ENCODE results near the gene SLC7A14. TPM values are rescaled to one million over a fixed set of nuclear protein-coding genes. Genes with fewer than 3 reads are reported as not detected.

Gene SLC7A14
- total RNA-seq, 1 donor from 2014 or later, result not detected

DNA sequence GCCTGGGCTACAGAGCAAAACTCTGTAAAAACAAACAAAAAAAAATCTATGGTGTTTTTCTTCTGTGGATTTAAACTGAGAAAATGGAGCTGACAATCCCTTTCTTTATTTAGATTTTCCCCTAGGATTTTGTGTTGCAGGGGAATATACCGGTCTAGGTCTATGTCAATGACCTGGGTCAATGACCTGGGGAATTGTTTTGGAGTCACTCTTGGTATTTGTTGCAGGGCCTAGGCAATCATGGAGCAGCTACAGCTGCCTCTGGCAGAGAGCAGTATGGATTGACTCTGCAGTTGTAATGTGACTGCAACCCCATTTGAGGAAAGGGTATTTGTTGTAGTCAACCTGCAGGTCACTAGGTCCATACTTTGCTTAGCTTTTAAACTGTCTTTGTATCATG, 37.6 kb upstream of the SLC7A14 start:
- H3K36me3 Mint-ChIP-seq, result peaks cover 2% of the 10 kb centered on the region
- no peak overlapping the region for H3K4me2 ChIP-seq
- no peak overlapping the region for H2AFZ ChIP-seq (replicated peaks)
- H4K20me1 ChIP-seq (ENCODE audit: low read depth), result no peaks in the 10 kb centered on the region
- no peak overlapping the region for H3K4me3 ChIP-seq
- no peak for DNase-seq (ENCODE audit: low spot score)
- H3K4me1 ChIP-seq, result no peaks in the 10 kb centered on the region
- no peaks in the 10 kb centered on the region for H3F3A ChIP-seq (ENCODE audit: low read depth)
- H3K9me3 ChIP-seq (ENCODE audit: low read depth), result no peaks in the 10 kb centered on the region
- H3K27ac Mint-ChIP-seq, result no peak overlapping the region
- H3K4me3 Mint-ChIP-seq, result no peak overlapping the region
- TF ChIP-seq, protein P1, sequence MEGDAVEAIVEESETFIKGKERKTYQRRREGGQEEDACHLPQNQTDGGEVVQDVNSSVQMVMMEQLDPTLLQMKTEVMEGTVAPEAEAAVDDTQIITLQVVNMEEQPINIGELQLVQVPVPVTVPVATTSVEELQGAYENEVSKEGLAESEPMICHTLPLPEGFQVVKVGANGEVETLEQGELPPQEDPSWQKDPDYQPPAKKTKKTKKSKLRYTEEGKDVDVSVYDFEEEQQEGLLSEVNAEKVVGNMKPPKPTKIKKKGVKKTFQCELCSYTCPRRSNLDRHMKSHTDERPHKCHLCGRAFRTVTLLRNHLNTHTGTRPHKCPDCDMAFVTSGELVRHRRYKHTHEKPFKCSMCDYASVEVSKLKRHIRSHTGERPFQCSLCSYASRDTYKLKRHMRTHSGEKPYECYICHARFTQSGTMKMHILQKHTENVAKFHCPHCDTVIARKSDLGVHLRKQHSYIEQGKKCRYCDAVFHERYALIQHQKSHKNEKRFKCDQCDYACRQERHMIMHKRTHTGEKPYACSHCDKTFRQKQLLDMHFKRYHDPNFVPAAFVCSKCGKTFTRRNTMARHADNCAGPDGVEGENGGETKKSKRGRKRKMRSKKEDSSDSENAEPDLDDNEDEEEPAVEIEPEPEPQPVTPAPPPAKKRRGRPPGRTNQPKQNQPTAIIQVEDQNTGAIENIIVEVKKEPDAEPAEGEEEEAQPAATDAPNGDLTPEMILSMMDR (IDR thresholded peaks at IDR 0.05), result no peak
- TF ChIP-seq EZH2phosphoT487 (IDR thresholded peaks at IDR 0.05) (no peak), EZH2 (IDR thresholded peaks at IDR 0.05) (no peak)
- H3K27me3 ChIP-seq, result no peaks in the 10 kb centered on the region
- H3K36me3 ChIP-seq, result no peaks in the 10 kb centered on the region
- H3K9me3 Mint-ChIP-seq, result peaks cover 20% of the 10 kb centered on the region
- H3K27me3 Mint-ChIP-seq (ENCODE audit: insufficient read depth, low read depth), result no peaks in the 10 kb centered on the region
- H3K9ac ChIP-seq, result no peak overlapping the region
- H3K27ac ChIP-seq, result no peak overlapping the region
- peaks cover 4% of the 10 kb centered on the region for H3K4me1 Mint-ChIP-seq
- no peaks in the 10 kb centered on the region for H3K79me2 ChIP-seq (ENCODE audit: low read depth)

DNA sequence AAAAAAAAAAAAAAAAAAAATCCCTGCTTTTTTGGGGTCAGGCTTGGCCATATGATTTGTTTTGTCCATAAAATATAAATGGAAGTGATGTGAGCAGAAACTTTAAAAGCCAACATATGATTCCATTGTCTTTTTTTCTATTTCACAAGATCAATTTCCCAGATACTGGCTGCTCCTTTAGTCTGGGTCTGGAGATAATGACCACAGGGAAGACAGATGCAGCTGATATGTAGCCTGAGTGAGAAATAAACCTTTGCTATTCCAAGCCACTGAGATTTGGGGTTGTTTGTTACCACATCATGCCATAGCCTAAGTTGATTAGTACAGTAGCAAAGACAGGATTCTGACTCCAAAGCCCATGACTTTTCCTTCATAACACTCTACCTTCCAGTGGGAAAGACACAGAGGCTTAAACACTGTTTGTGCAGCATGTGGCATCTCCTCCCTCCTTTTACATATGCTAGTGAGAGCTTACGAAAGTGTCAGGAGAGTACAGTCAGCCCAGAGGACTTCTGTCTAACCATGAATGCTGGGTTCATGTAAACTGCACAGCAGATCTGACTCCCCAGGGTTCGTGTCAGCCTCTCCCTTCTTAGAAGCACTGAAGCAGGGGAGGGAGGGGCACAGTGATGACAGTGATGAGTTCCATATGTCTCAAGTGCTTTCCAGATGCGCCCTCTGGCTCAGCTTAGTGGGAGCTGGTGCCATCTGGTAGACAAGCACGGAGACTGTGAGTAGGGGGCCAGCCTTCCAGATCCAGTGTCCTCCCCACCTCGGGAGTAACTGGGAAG, 36.7 kb upstream of the SLC7A14 start:
- H4K20me1 ChIP-seq (ENCODE audit: low read depth), result no peaks in the 10 kb centered on the region
- H3K9ac ChIP-seq, result no peak overlapping the region

DNA sequence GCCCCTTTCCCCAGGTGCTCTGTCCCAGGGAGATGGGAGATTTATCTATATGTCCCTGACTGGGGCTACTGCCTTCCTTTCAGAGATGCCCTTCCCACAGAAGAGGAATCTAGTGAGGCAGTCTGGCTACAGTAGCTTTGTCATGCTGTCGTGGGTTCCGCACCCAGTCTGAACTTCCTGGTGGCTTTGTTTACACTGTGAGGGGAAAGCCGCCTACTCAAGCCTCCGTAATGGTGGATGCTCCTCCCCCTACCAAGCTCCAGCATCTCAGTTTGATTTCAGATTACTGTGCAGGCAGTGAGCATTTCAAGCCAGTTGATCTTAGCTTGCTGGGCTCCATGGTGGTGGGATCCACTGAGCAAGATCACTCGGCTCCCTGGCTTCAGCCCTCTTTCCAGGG, 35.4 kb upstream of the SLC7A14 start:
- Histone ChIP-seq H3K79me2 (ENCODE audit: low read depth) (no peaks in the 10 kb centered on the region), H3K4me1 (no peaks in the 10 kb centered on the region), H3K27ac (no peak overlapping the region), H3K9me3 (ENCODE audit: low read depth) (no peaks in the 10 kb centered on the region), H3K36me3 (no peaks in the 10 kb centered on the region), H4K20me1 (ENCODE audit: low read depth) (no peaks in the 10 kb centered on the region), H3F3A (ENCODE audit: low read depth) (no peaks in the 10 kb centered on the region), H3K4me2 (no peak overlapping the region), H3K9ac (no peak overlapping the region), H2AFZ (replicated peaks) (no peak overlapping the region), H3K27me3 (no peaks in the 10 kb centered on the region), H3K4me3 (no peak overlapping the region)
- no peaks in the 10 kb centered on the region for H3K27me3 Mint-ChIP-seq (ENCODE audit: insufficient read depth, low read depth)
- no peak overlapping the region for H3K27ac Mint-ChIP-seq
- no peak overlapping the region for H3K4me3 Mint-ChIP-seq
- no peak for DNase-seq (ENCODE audit: low spot score)
- H3K9me3 Mint-ChIP-seq, result peaks cover 28% of the 10 kb centered on the region
- TF ChIP-seq, protein P1 (IDR thresholded peaks at IDR 0.05), result no peak
- H3K4me1 Mint-ChIP-seq, result peaks cover 4% of the 10 kb centered on the region
- peaks cover 2% of the 10 kb centered on the region for H3K36me3 Mint-ChIP-seq

More for the DNA sequence above, 36.7 kb upstream of the SLC7A14 start:
- TF ChIP-seq, protein P1 (IDR thresholded peaks at IDR 0.05), result no peak
- TF ChIP-seq EZH2phosphoT487 (IDR thresholded peaks at IDR 0.05) (no peak), EZH2 (IDR thresholded peaks at IDR 0.05) (no peak)
- Histone ChIP-seq H3F3A (ENCODE audit: low read depth) (no peaks in the 10 kb centered on the region), H2AFZ (replicated peaks) (no peak overlapping the region), H3K4me1 (no peaks in the 10 kb centered on the region), H3K9me3 (ENCODE audit: low read depth) (no peaks in the 10 kb centered on the region), H3K4me3 (no peak overlapping the region), H3K36me3 (no peaks in the 10 kb centered on the region), H3K4me2 (no peak overlapping the region), H3K79me2 (ENCODE audit: low read depth) (no peaks in the 10 kb centered on the region), H3K27me3 (no peaks in the 10 kb centered on the region), H3K27ac (no peak overlapping the region)
- Mint-ChIP-seq H3K27me3 (ENCODE audit: insufficient read depth, low read depth) (no peaks in the 10 kb centered on the region), H3K9me3 (peaks cover 21% of the 10 kb centered on the region), H3K4me1 (peaks cover 4% of the 10 kb centered on the region), H3K27ac (peak overlapping the region; percentile 37), H3K4me3 (no peak overlapping the region), H3K36me3 (peaks cover 2% of the 10 kb centered on the region)
- DNase-seq (ENCODE audit: low spot score), result no peak

Measured in neural progenitor cell (in vitro differentiated cells).